ENCODE results near the gene MRPL28. TPM values are rescaled to one million over a fixed set of nuclear protein-coding genes. Genes with fewer than 3 reads are reported as not detected.
"Not testable (repeated sequence)": the region's sequence is repeated elsewhere in the genome, so short reads cannot be mapped to it uniquely, and the experiment has no call there.

MRPL28 gene
- total RNA-seq (2021; fragmentation: NEBNext Ultra II Directional; extraction: Animal tissue kit (Norgen Biotek cat#: 25700)): 100 to 1,000 TPM; 105 to 131 (median 129) TPM
- long read RNA-seq, transcript MRPL28-202 (6 exons, 865 nt): minor isoform, 9 of 146 reads
- long read RNA-seq, transcript MRPL28-201 (6 exons, 1,098 nt): major isoform, 69 of 146 reads
- long read RNA-seq, partial matches to known transcripts: 60 of 146 reads
- long read RNA-seq, other reads (novel, unspliced or antisense): 6 of 146 reads

DNA sequence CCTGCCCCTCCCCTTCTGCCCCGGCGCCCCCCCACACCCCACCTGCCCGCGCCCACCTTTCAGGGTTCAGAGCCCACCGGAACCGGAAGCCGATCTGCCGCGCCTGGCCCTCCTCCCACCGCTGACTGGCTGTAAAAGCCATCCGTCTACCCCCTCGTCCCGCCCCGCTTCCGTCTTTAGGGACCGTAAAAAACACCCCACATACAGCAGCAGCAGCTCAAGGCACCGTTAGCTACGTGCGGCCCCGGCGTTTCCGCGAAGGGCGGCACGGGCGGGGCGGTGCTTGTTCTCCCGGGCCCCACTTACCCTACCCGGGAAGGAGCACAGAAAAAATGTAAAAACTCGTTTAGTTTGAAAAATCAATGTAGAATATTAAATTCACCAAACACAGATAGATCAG lies at the start of gene MRPL28:
Gene MRPL28, minus strand, starts transcription at position 96 of the 400 bp plus-strand sequence. CDS start 320 bp downstream, outside the sequence.
- Mint-ChIP-seq H3K4me1 (ENCODE audit: low read depth) (peaks cover 14% of the 10 kb centered on the region), H3K36me3 (ENCODE audit: low read depth) (0 out of 2 replicates have a peak, but pooled peaks cover 7% of the 10 kb centered on the region), H3K27ac (peak within 1 kb of the TSS; percentile 57), H3K9me3 (no peaks in the 10 kb centered on the region), H3K27me3 (ENCODE audit: insufficient read depth) (peaks cover 3% of the 10 kb centered on the region), H3K4me3 (peak within 1 kb of the TSS; percentile 86)
- TF ChIP-seq, protein P1, sequence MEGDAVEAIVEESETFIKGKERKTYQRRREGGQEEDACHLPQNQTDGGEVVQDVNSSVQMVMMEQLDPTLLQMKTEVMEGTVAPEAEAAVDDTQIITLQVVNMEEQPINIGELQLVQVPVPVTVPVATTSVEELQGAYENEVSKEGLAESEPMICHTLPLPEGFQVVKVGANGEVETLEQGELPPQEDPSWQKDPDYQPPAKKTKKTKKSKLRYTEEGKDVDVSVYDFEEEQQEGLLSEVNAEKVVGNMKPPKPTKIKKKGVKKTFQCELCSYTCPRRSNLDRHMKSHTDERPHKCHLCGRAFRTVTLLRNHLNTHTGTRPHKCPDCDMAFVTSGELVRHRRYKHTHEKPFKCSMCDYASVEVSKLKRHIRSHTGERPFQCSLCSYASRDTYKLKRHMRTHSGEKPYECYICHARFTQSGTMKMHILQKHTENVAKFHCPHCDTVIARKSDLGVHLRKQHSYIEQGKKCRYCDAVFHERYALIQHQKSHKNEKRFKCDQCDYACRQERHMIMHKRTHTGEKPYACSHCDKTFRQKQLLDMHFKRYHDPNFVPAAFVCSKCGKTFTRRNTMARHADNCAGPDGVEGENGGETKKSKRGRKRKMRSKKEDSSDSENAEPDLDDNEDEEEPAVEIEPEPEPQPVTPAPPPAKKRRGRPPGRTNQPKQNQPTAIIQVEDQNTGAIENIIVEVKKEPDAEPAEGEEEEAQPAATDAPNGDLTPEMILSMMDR (IDR thresholded peaks at IDR 0.05): no peak
- DNase-seq: peak; percentile 89

DNA sequence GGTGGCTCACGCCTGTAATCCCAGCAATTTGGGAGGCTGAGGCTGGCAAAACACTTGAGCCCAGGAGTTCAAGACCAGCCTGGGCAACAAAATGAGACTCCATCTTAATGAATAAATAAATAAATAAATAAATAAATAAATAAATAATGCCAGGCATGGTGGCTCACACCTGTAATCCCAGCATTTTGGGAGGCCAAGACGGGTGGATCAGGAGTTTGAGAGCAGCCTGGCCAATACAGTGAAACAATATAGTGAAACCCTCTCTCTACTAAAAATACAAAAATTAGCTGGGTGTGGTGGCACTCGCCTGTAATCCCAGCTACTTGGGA lies 44.8 kb upstream of the MRPL28 start:
- H3K27me3 Mint-ChIP-seq (ENCODE audit: insufficient read depth); H3K4me3 Mint-ChIP-seq; DNase-seq; H3K27ac Mint-ChIP-seq; H3K9me3 Mint-ChIP-seq; H3K36me3 Mint-ChIP-seq (ENCODE audit: low read depth); H3K4me1 Mint-ChIP-seq (ENCODE audit: low read depth): not testable (repeated sequence)

DNA sequence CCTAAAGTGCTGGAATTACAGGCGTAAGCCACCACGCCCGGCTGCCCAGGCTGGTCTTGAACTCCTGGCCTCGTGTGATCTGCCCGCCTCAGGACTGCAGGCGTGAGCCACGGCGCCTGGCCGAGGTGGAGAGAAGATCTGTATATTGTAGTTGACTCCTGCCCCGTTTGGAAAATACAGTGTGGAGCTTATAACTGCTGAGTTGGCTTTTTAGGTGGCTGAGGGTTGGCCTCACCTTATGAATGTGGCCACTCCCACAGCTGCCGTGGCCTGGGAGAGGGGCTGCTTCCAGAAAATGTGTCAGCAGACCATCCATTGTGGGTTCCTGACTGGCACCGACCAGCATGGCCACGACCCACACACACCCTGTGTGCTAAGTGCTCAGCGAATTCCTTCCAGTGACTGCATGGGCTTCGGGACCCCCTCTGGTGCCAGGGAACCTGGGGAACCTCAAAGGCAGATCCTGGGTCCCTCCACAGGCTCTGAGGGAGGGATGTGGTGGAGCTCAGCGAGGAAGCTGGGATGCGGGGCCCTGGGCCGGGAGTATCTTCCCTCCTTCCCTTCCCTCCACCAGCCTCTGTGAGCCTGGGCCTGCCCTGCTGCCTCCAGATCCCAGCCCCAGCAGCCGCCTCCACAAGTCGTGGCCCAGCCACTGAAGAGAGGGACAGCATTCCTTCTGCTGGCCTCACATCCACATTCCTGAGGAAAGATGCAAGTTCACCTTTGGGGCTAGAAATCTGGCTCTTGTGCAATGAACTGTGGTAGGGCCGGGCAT lies 44.2 kb upstream of the MRPL28 start:
- Mint-ChIP-seq H3K4me3 (no peak overlapping the region), H3K27ac (no peak overlapping the region), H3K27me3 (ENCODE audit: insufficient read depth) (peaks cover 4% of the 10 kb centered on the region; the same call in 1 of the 2 replicates), H3K4me1 (ENCODE audit: low read depth) (no peaks in the 10 kb centered on the region), H3K36me3 (ENCODE audit: low read depth) (no peaks in the 10 kb centered on the region; the same call in 1 of the 2 replicates), H3K9me3 (no peaks in the 10 kb centered on the region)
- TF ChIP-seq, protein P1 (IDR thresholded peaks at IDR 0.05): no peak
- no peak for DNase-seq

DNA sequence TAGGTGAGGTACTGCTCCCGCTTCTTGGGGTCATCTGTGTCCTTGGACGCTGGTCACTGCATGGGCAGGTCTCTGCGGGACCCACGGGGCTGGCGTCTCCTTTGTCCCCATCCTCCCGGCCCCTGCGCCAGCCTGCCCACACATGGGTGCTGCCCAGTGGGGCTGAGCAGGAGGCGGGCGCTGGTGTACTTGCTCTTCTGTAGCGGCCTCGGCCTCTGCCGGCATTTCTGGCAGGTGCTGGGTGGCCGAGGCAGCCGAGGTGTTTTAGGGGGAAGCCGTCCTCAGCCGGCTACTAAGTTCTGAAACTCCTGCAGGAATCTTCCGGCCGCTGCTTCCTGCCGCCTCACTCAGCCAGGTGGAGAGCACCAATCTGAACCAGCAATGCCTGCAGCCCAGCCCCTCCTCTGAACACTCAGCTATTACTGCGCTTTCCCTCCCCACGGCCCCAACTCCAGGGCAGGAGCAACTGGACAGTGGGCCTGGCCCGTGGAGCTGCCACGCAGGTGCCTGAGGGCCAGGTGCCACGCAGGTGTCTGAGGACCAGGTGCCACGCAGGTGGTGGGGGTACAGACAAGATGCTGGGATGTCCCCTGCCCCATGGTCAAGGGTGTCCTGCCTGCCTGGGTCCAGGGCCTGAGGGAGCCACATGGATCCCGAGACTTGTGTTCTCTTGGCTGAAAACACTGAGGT lies 41.4 kb upstream of the MRPL28 start:
- H3K4me3 Mint-ChIP-seq: no peak overlapping the region
- no peaks in the 10 kb centered on the region; the same call in 1 of the 2 replicates for H3K36me3 Mint-ChIP-seq (ENCODE audit: low read depth)
- DNase-seq: no peak
- H3K9me3 Mint-ChIP-seq: no peaks in the 10 kb centered on the region
- no peaks in the 10 kb centered on the region for H3K4me1 Mint-ChIP-seq (ENCODE audit: low read depth)
- TF ChIP-seq, protein P1 (IDR thresholded peaks at IDR 0.05): no peak
- peaks cover 2% of the 10 kb centered on the region; the same call in 1 of the 2 replicates for H3K27me3 Mint-ChIP-seq (ENCODE audit: insufficient read depth)
- no peak overlapping the region for H3K27ac Mint-ChIP-seq

DNA sequence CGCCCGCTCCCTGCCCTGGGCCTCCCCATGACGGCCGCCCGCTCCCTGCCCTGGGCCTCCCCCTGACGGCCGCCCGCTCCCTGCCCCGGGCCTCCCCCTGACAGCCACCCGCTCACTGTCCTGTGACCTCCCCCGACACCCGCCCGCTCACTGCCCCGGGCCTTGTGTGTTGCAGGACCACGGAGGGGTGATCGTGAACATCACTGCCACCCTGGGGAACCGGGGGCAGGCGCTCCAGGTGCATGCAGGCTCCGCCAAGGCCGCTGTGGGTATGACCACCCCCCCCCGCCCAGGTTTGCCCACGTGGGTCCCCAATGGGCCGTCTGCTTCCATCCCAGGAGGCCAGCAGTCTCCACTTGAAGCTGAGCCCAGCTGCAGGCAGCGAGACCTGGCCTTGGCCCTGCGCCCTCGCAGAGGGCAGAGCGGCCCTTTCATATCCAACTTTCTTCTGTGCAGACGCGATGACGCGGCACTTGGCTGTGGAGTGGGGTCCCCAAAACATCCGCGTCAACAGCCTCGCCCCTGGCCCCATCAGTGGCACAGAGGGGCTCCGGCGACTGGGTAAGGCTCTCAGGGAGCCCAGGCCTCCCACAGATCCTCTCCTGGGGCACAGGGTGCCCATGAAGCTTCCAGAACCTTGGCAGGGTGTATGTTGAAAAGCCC lies 40.3 kb upstream of the MRPL28 start:
- TF ChIP-seq, protein P1 (IDR thresholded peaks at IDR 0.05): no peak
- H3K4me3 Mint-ChIP-seq: no peak overlapping the region

More for the DNA sequence above, 40.3 kb upstream of the MRPL28 start:
- Mint-ChIP-seq H3K27me3 (ENCODE audit: insufficient read depth) (no peaks in the 10 kb centered on the region; the same call in 1 of the 2 replicates), H3K4me1 (ENCODE audit: low read depth) (no peaks in the 10 kb centered on the region), H3K9me3 (no peaks in the 10 kb centered on the region), H3K36me3 (ENCODE audit: low read depth) (no peaks in the 10 kb centered on the region; the same call in 1 of the 2 replicates), H3K27ac (no peak overlapping the region)
- DNase-seq: no peak
